Large intestine (tissue), 3 donors: ENCODE measurements around the gene CAMK2G. TPM values are rescaled to one million over a fixed set of nuclear protein-coding genes. Genes with fewer than 3 reads are reported as not detected.
"Not testable (repeated sequence)": the region's sequence is repeated elsewhere in the genome, so short reads cannot be mapped to it uniquely, and the experiment has no call there.

Experiments
- DNase-seq, 2 donors: peaks; one replicate each; pipeline versions ENCODE4 v3.0.0 to v3.0.0-alpha.2; 2013
- H3K27ac ChIP-seq: one replicate; pipeline ENCODE4 v1.5.1; 2013; ENCODE audit warnings: low read length
- H3K27me3 ChIP-seq: 2 replicates; pipeline ENCODE4 v1.6.1; 2013; ENCODE audit warnings: low read length; ENCODE audit not compliant: control insufficient read depth, insufficient read depth
- H3K36me3 ChIP-seq: 2 replicates; pipeline ENCODE4 v1.6.1; 2013; ENCODE audit warnings: low read length; ENCODE audit not compliant: control insufficient read depth, insufficient read depth
- H3K4me1 ChIP-seq: one replicate; pipeline ENCODE4 v1.6.1; 2013; ENCODE audit warnings: low read length; ENCODE audit not compliant: control insufficient read depth, insufficient read depth
- H3K4me3 ChIP-seq: one replicate; pipeline ENCODE4 v1.5.1; 2013; ENCODE audit warnings: low read length
- H3K9me3 ChIP-seq: one replicate; pipeline ENCODE4 v1.6.1; 2013; ENCODE audit warnings: mild to moderate bottlenecking, low read depth, low read length, moderate library complexity; ENCODE audit not compliant: control insufficient read depth
- WGBS: methylation state at CpG from one replicate; pipeline ENCODE4 v1.1.5; 2013; ENCODE audit warnings: low lambda C conversion rate; ENCODE audit not compliant: insufficient coverage; 5-methylcytosine and 5-hydroxymethylcytosine counted together
- polyA plus RNA-seq: library from polyadenylated mRNA; unstranded; fragments of 120-200 nt; gene quantifications from one replicate; pipeline ENCODE4 v1.2.1, GENCODE V29; 2013

Gene CAMK2G
- polyA plus RNA-seq, 1 donor: 44.6 TPM

DNA sequence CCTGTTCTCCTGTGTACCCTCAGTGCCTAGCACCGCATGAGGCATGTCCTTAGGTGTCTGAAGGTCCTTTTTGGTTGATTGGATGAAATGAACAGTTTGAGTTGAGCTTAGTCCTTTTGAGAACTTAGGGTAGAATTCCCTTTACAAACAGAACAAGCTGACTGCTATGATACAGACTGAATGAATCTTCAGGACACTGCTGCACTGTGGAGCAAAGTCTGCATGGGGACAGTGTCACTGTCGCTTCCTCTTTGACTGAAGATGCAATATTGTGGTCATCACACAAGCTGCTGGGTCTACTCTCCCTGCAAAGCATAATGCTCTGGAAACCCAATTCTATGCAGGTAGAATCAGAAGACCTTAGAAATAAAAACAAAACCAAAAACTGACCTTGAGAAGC is 28.0 kb upstream of the CAMK2G start:
- no peaks in the 10 kb centered on the region for H3K36me3 ChIP-seq
- no peak overlapping the region for H3K27ac ChIP-seq
- WGBS: no CpG with 5 or more reads among the region's 2 CpGs
- H3K9me3 ChIP-seq: no peaks in the 10 kb centered on the region
- peaks cover 33% of the 10 kb centered on the region for H3K4me1 ChIP-seq
- no peaks in the 10 kb centered on the region for H3K27me3 ChIP-seq
- no peak for DNase-seq
- no peak overlapping the region for H3K4me3 ChIP-seq

DNA sequence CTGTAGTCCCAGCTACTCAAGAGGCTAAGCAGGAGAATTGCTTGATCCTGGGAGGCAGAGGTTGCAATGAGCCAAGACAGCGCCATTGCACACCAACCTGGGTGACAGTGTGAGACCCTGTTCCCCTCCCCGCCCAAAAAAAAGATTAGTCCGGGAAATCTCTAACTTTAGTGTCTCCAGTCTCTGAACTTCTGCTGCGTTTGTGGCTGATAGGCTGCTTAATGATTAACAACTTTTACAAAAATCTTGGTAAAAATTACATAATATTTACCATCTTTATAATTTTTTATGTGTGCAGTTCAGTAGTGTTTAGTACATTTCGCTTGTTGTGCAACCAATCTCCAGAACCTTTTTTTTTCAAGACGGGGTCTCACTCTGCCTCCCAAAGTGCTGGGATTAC is 26.9 kb upstream of the CAMK2G start:
- no CpG with 5 or more reads among the region's 6 CpGs for WGBS
- no peak for DNase-seq
- Histone ChIP-seq H3K27ac (no peak overlapping the region), H3K27me3 (no peaks in the 10 kb centered on the region), H3K36me3 (no peaks in the 10 kb centered on the region), H3K4me3 (no peak overlapping the region), H3K4me1 (peaks cover 23% of the 10 kb centered on the region), H3K9me3 (no peaks in the 10 kb centered on the region)

DNA sequence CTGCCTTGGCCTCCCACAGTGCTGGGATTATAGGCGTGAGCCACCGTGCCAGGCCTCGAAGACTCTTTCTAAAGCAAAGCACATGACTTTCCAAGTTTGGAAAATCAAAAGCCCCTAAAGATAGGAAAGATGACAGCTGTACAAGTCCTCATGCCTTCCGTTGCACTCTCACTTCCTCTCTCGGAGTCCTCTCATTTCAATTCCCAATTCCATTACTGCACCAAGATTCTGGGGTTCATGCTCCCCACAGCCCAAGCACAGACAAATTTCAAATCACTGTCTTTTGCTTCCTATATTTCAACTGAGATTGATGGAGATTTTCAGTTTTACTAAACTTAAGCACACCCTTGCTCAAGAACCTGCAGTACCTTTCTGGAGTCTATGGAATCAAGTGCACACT is 25.7 kb upstream of the CAMK2G start:
- no peak for DNase-seq
- H3K27ac ChIP-seq: no peak overlapping the region
- WGBS: 100% methylated on average over 2 of the region's 5 CpGs

DNA sequence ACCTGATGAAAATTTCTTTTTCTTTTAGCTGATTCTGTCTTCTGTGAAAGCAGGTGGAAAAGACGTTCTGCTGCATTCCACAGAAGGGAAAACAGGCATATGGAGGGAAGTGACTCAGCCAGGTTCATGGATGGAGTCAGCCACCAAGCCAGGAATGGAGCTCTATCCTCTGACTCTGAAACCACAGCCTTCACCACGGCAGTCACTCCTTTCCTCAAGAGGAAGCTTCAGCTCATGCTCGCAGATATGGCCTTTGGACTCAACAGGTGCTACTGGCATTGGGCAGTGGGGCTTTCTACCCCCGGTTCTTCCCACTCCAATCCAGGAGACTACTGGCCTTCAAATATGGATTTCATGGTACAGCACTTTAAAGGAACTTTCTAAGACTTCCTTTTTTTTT is 25.1 kb upstream of the CAMK2G start:
- peak in 1 of 2 donors; percentile 72 for DNase-seq
- no peak overlapping the region for H3K27ac ChIP-seq
- 0% methylated on average over 1 of the region's 4 CpGs for WGBS
- H3K4me1 ChIP-seq: peaks cover 23% of the 10 kb centered on the region
- no peaks in the 10 kb centered on the region for H3K9me3 ChIP-seq
- H3K4me3 ChIP-seq: no peak overlapping the region
- H3K27me3 ChIP-seq: no peaks in the 10 kb centered on the region
- no peaks in the 10 kb centered on the region for H3K36me3 ChIP-seq

More for the DNA sequence above, 25.7 kb upstream of the CAMK2G start:
- peaks cover 23% of the 10 kb centered on the region for H3K4me1 ChIP-seq
- no peaks in the 10 kb centered on the region for H3K9me3 ChIP-seq
- no peak overlapping the region for H3K4me3 ChIP-seq
- no peaks in the 10 kb centered on the region for H3K27me3 ChIP-seq
- H3K36me3 ChIP-seq: no peaks in the 10 kb centered on the region

GRCh38 chr10:73898730-73899410 is 24.5 kb upstream of the CAMK2G start:
- Histone ChIP-seq H3K4me3 (no peak overlapping the region), H3K36me3 (no peaks in the 10 kb centered on the region), H3K27ac (no peak overlapping the region), H3K4me1 (peaks cover 23% of the 10 kb centered on the region), H3K27me3 (no peaks in the 10 kb centered on the region), H3K9me3 (no peaks in the 10 kb centered on the region)
- no CpG with 5 or more reads among the region's 2 CpGs for WGBS
- no peak for DNase-seq

DNA sequence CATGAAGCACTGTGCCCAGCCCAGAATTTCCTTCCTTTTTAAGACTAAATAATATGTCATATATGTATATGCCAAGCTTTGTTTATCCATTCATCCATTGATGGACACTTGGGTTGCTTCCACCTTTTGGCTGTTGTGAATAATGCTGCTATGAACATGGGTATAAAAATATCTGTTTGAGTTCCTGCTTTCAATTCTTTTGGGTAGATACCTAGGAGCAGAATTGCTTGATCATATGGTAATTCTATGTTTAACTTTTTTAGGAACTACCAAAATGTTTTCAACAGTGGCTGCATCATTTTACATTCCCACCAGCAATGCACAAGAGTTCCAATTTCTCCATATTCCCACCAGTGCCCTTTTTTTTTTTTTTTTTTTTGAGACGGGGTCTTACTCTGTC is 23.3 kb upstream of the CAMK2G start:
- Histone ChIP-seq H3K27me3 (no peaks in the 10 kb centered on the region), H3K9me3 (no peaks in the 10 kb centered on the region), H3K4me3 (no peak overlapping the region), H3K36me3 (no peaks in the 10 kb centered on the region), H3K4me1 (peaks cover 23% of the 10 kb centered on the region), H3K27ac (no peak overlapping the region)
- no peak for DNase-seq
- WGBS: no CpG with 5 or more reads among the region's 1 CpG

GRCh38 chr10:73895381-73895780 is 21.0 kb upstream of the CAMK2G start:
- DNase-seq, H3K4me3 ChIP-seq, H3K27ac ChIP-seq, H3K27me3 ChIP-seq, H3K9me3 ChIP-seq, H3K36me3 ChIP-seq: not testable (repeated sequence)
- H3K4me1 ChIP-seq: peaks cover 10% of the 10 kb centered on the region
- WGBS: 80% methylated on average over 1 of the region's 9 CpGs

- WGBS: 100% methylated on average over 1 of the region's 6 CpGs
- H3K4me1 ChIP-seq: peaks cover 8% of the 10 kb centered on the region
Measured at GRCh38 chr10:73894245-73894971, 20.1 kb upstream of the CAMK2G start.

DNA sequence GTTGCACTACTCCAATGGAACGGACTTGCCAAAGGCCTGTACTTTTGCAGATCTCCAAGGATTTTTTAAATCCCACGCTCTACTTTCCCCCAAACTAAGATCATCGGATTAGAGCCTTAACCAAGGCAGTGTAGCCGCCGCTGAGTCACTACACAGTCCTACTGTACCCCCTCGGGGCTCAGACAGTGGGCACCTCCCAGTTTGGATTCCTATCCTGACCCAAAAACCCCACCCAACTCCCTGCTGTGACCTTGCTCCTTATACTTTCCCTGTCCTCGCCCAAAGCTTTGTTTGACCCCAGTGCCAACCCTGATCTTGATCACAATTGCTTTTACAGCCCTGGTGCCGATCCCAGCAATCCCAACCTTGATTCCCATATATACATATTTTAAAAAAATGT is 19.1 kb upstream of the CAMK2G start:
- H3K27me3 ChIP-seq: no peaks in the 10 kb centered on the region

More at GRCh38 chr10:73894245-73894971, 20.1 kb upstream of the CAMK2G start:
- H3K4me3 ChIP-seq: no peak overlapping the region
- H3K27ac ChIP-seq: no peak overlapping the region
- no peaks in the 10 kb centered on the region for H3K27me3 ChIP-seq
- no peaks in the 10 kb centered on the region for H3K9me3 ChIP-seq
- no peaks in the 10 kb centered on the region for H3K36me3 ChIP-seq
- no peak for DNase-seq

DNA sequence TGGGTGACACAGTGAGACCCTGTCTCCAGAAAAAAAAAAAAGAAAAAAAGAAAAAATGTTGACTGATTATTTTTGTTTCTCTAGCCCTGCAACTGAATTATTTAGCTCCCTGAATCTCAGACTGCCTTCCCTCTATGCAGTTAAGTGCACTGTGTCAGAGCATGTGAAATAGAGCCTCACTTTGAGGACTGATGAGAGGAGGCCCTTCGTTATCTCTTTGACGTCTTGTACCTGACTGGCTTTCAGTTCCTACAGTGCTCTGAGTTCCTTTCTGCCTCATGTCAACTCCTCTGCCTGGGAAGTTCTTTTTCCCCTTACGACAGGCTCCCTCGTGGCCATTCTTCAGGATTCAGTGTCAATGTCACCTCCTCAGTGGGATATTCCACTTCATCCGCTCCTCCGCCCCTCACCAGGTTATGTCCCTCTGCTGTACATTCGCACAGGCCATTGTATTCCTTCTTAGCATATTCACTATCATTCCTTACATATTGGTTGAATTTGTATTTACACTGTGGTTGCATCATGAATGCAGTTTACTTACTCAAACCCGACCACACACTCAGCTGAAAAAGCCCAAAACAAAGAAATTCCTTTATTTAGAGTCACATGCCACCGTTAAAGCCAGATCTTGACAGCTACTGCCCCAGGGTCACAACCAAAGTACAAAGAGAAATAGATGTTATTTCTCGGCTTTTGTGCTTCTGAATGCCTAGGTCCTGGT is 18.1 kb upstream of the CAMK2G start:
- Histone ChIP-seq H3K9me3 (no peaks in the 10 kb centered on the region), H3K4me1 (peaks cover 17% of the 10 kb centered on the region), H3K36me3 (no peaks in the 10 kb centered on the region), H3K27me3 (no peaks in the 10 kb centered on the region), H3K27ac (no peak overlapping the region), H3K4me3 (no peak overlapping the region)
- 60% methylated on average over 1 of the region's 10 CpGs for WGBS
- DNase-seq: no peak

More for the DNA sequence above, 19.1 kb upstream of the CAMK2G start:
- DNase-seq: no peak
- WGBS: no CpG with 5 or more reads among the region's 8 CpGs
- H3K4me1 ChIP-seq: peaks cover 7% of the 10 kb centered on the region
- no peaks in the 10 kb centered on the region for H3K36me3 ChIP-seq
- no peak overlapping the region for H3K4me3 ChIP-seq
- H3K9me3 ChIP-seq: no peaks in the 10 kb centered on the region
- H3K27ac ChIP-seq: no peak overlapping the region
